ENCODE data around the gene FOLH1.

- TF ChIP-seq CTCF (IDR thresholded peaks at IDR 0.05) (no peak), NR2C2 (CRISPR knock-in tag; IDR thresholded peaks at IDR 0.05) (no peak), TEAD1 (CRISPR knock-in tag; IDR thresholded peaks at IDR 0.05) (no peak), USF2 (CRISPR knock-in tag; IDR thresholded peaks at IDR 0.05) (no peak), STAT6 (CRISPR knock-in tag; conservative IDR thresholded peaks at IDR 0.05; ENCODE audit: low read depth) (no peak), CREB1 (CRISPR knock-in tag; IDR thresholded peaks at IDR 0.05) (no peak), FOXP1 (CRISPR knock-in tag; IDR thresholded peaks at IDR 0.05; ENCODE audit: borderline replicate concordance) (no peak), SP1 (CRISPR knock-in tag; conservative IDR thresholded peaks at IDR 0.05) (no peak), ATF6 (CRISPR knock-in tag; IDR thresholded peaks at IDR 0.05) (no peak), E2F1 (CRISPR knock-in tag; IDR thresholded peaks at IDR 0.05) (no peak), ELF4 (CRISPR knock-in tag; IDR thresholded peaks at IDR 0.05; ENCODE audit: low read depth) (no peak)
Measured at GRCh38 chr11:49151211-49151610, 57.2 kb downstream of the FOLH1 start.

Measured in WTC11 (cell line).